H9 (cell line): ENCODE data around the gene RIPPLY2. TPM values are rescaled to one million over a fixed set of nuclear protein-coding genes. Genes with fewer than 3 reads are reported as not detected.

Experiments used
- DNase-seq: peaks from one replicate; pipeline ENCODE4 v3.0.0-alpha.2; 2017
- H2AFZ ChIP-seq: one replicate; pipeline ENCODE4 v1.6.1; 2013; ENCODE audit warnings: mild to moderate bottlenecking, low read length, control low read depth, moderate library complexity
- H2AK5ac ChIP-seq: 2 replicates; pipeline ENCODE4 v1.6.1; 2013; ENCODE audit warnings: low read length, control low read depth, mixed read lengths; ENCODE audit not compliant: insufficient read length
- H2BK120ac ChIP-seq: one replicate; pipeline ENCODE4 v1.6.1; 2013; ENCODE audit warnings: low read depth, mild to moderate bottlenecking, low read length, control low read depth, inconsistent platforms; ENCODE audit not compliant: poor library complexity, severe bottlenecking
- H2BK12ac ChIP-seq: 2 replicates; pipeline ENCODE4 v1.6.1; 2013; ENCODE audit warnings: low read length, control low read depth, mixed read lengths, low read depth; ENCODE audit not compliant: insufficient read length
- H2BK15ac ChIP-seq: 2 replicates; pipeline ENCODE4 v1.6.1; 2013; ENCODE audit warnings: low read depth, low read length, control low read depth
- H2BK20ac ChIP-seq: one replicate; pipeline ENCODE4 v1.6.1; 2013; ENCODE audit warnings: low read depth, mild to moderate bottlenecking, low read length, control low read depth, inconsistent platforms; ENCODE audit not compliant: poor library complexity, severe bottlenecking
- H2BK5ac ChIP-seq: 2 replicates; pipeline ENCODE4 v1.6.1; 2013; ENCODE audit warnings: low read length, control low read depth, mixed read lengths; ENCODE audit not compliant: insufficient read length
- H3K14ac ChIP-seq: 2 replicates; pipeline ENCODE4 v1.6.1; 2013; ENCODE audit warnings: low read length, control low read depth; ENCODE audit not compliant: insufficient read depth
- H3K18ac ChIP-seq: 2 replicates; pipeline ENCODE4 v1.6.1; 2013; ENCODE audit warnings: low read depth, mild to moderate bottlenecking, mixed read lengths, low read length, control low read depth; ENCODE audit not compliant: insufficient read length
- H3K23ac ChIP-seq: 2 replicates; pipeline ENCODE4 v1.6.1; 2013; ENCODE audit warnings: low read length, control low read depth, mixed read lengths, low read depth; ENCODE audit not compliant: insufficient read length
- H3K23me2 ChIP-seq: 2 replicates; pipeline ENCODE4 v1.6.1; 2013; ENCODE audit warnings: low read depth, mild to moderate bottlenecking, mixed read lengths, low read length, control low read depth; ENCODE audit not compliant: insufficient read length, poor library complexity, severe bottlenecking
- H3K27ac ChIP-seq: 2 replicates; pipeline ENCODE4 v1.5.1; 2013; ENCODE audit warnings: low read length, control low read depth, mixed read lengths, low read depth; ENCODE audit not compliant: insufficient read length
- H3K27me3 ChIP-seq: 2 replicates; pipeline ENCODE4 v1.6.1; 2013; ENCODE audit warnings: low read length, control low read depth, inconsistent platforms; ENCODE audit not compliant: insufficient read depth
- H3K4ac ChIP-seq: 2 replicates; pipeline ENCODE4 v1.6.1; 2013; ENCODE audit warnings: low read depth, mild to moderate bottlenecking, control low read depth, inconsistent platforms, low read length, moderate library complexity
- H3K4me1 ChIP-seq: 2 replicates; pipeline ENCODE4 v1.6.1; 2013; ENCODE audit warnings: low read length, control low read depth, inconsistent platforms; ENCODE audit not compliant: insufficient read depth
- H3K4me2 ChIP-seq: 2 replicates; pipeline ENCODE4 v1.6.1; 2013; ENCODE audit warnings: low read length, control low read depth, mixed read lengths; ENCODE audit not compliant: insufficient read length, insufficient read depth
- H3K56ac ChIP-seq: 2 replicates; pipeline ENCODE4 v1.6.1; 2013; ENCODE audit warnings: low read depth, mild to moderate bottlenecking, mixed read lengths, low read length, control low read depth; ENCODE audit not compliant: insufficient read length
- H3K79me1 ChIP-seq: 2 replicates; pipeline ENCODE4 v1.6.1; 2013; ENCODE audit warnings: low read depth, mild to moderate bottlenecking, moderate library complexity, low read length, control low read depth, inconsistent platforms; ENCODE audit not compliant: insufficient read depth, poor library complexity, severe bottlenecking
- H3K79me2 ChIP-seq: 2 replicates; pipeline ENCODE4 v1.6.1; 2013; ENCODE audit warnings: low read length, control low read depth, inconsistent platforms; ENCODE audit not compliant: insufficient read depth
- H3K9ac ChIP-seq: 2 replicates; pipeline ENCODE4 v1.6.1; 2013; ENCODE audit warnings: low read length, control low read depth, mixed read lengths; ENCODE audit not compliant: insufficient read length; ENCODE audit errors: extremely low read depth
- H3K9me3 ChIP-seq: one replicate; pipeline ENCODE4 v1.6.1; 2013; ENCODE audit warnings: low read depth, low read length, inconsistent platforms; ENCODE audit not compliant: control insufficient read depth
- H3T11ph ChIP-seq: one replicate; pipeline ENCODE4 v1.6.1; 2013; ENCODE audit warnings: mild to moderate bottlenecking, low read length, control low read depth, inconsistent platforms
- H4K20me1 ChIP-seq: one replicate; pipeline ENCODE4 v1.6.1; 2013; ENCODE audit not compliant: control insufficient read depth, insufficient read length, insufficient read depth
- H4K5ac ChIP-seq: 2 replicates; pipeline ENCODE4 v1.6.1; 2013; ENCODE audit warnings: low read depth, mild to moderate bottlenecking, mixed read lengths, low read length, control low read depth; ENCODE audit not compliant: insufficient read length
- H4K8ac ChIP-seq: replicated peaks from 2 replicates; pipeline ENCODE4 v1.6.1; 2013; ENCODE audit warnings: low read length, control low read depth, mixed read lengths, low read depth; ENCODE audit not compliant: insufficient read length
- H4K91ac ChIP-seq: 2 replicates; pipeline ENCODE4 v1.6.1; 2013; ENCODE audit warnings: low read depth, mild to moderate bottlenecking, moderate library complexity, mixed read lengths, low read length, control low read depth; ENCODE audit not compliant: insufficient read length
- H3K27ac Mint-ChIP-seq, 3 experiments: 2 replicates in 2 of 3; 3 replicates in 1 of 3; pipeline ENCODE4 v1.8.0; 2020 to 2021; ENCODE audit warnings: mixed read lengths in 3 of 3, mild to moderate bottlenecking in 1 of 3, moderate library complexity in 1 of 3
- H3K27me3 Mint-ChIP-seq: 2 replicates; pipeline ENCODE4 v1.8.0; 2021; ENCODE audit warnings: low read depth, mild to moderate bottlenecking, moderate library complexity, mixed read lengths
- H3K36me3 Mint-ChIP-seq, 3 experiments: 2 replicates in 2 of 3; 3 replicates in 1 of 3; pipeline ENCODE4 v1.8.0; 2020 to 2021; ENCODE audit warnings: low read depth in 3 of 3, mixed read lengths in 3 of 3; ENCODE audit not compliant: insufficient read depth in 1 of 3
- H3K4me1 Mint-ChIP-seq, 2 experiments: 2 replicates each; pipeline ENCODE4 v1.8.0; 2020; ENCODE audit warnings: mixed read lengths in 2 of 2
- H3K4me3 Mint-ChIP-seq, 2 experiments: 2 replicates in 1 of 2; 3 replicates in 1 of 2; pipeline ENCODE4 v1.8.0; 2020 to 2021; ENCODE audit warnings: mild to moderate bottlenecking in 2 of 2, mixed read lengths in 2 of 2, moderate library complexity in 1 of 2
- H3K9me3 Mint-ChIP-seq, 2 experiments: 2 replicates in 1 of 2; 3 replicates in 1 of 2; pipeline ENCODE4 v1.8.0; 2020; ENCODE audit warnings: mild to moderate bottlenecking in 2 of 2, mixed read lengths in 2 of 2, moderate library complexity in 1 of 2
- total RNA-seq: library from RNA; stranded (reverse); gene quantifications from 2 replicates; pipeline ENCODE4 v1.2.1, GENCODE V29; 2021
- TF ChIP-seq, protein P1 (sequence below): fragments of 200-600 bp; sonication (generic); conservative IDR thresholded peaks from 3 replicates; pipeline ENCODE4 v1.8.0; 2021; ENCODE audit warnings: antibody characterized with exemption, mild to moderate bottlenecking

Gene RIPPLY2
- total RNA-seq, 1 experiment from 2014 or later: 0.90 TPM

DNA sequence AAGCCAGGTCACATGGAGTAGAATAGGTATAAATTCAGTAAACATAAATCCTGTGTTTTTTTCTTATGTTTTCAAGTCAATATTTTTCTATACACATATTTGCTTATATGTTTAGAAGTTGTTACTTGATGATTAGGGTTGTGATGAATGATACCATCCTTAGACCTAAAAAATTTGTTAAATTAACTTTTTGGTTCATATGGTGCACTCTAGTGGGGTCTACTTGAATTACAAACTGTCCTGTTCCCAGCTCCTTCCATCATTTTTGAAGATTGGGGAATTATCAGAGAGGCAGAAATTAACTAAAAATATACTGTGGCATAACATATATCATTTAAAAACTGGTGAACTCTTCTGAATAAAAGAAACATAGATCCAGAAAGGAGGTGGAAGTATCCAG is 48.3 kb upstream of the RIPPLY2 start:
- no peak overlapping the region for H2AK5ac ChIP-seq
- TF ChIP-seq, protein P1, sequence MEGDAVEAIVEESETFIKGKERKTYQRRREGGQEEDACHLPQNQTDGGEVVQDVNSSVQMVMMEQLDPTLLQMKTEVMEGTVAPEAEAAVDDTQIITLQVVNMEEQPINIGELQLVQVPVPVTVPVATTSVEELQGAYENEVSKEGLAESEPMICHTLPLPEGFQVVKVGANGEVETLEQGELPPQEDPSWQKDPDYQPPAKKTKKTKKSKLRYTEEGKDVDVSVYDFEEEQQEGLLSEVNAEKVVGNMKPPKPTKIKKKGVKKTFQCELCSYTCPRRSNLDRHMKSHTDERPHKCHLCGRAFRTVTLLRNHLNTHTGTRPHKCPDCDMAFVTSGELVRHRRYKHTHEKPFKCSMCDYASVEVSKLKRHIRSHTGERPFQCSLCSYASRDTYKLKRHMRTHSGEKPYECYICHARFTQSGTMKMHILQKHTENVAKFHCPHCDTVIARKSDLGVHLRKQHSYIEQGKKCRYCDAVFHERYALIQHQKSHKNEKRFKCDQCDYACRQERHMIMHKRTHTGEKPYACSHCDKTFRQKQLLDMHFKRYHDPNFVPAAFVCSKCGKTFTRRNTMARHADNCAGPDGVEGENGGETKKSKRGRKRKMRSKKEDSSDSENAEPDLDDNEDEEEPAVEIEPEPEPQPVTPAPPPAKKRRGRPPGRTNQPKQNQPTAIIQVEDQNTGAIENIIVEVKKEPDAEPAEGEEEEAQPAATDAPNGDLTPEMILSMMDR: peak; percentile 53
- Mint-ChIP-seq H3K9me3 (peaks cover 2 to 6% of the 10 kb centered on the region in 2 experiments; a peak in 3 of 5 replicates), H3K27me3 (no peaks in the 10 kb centered on the region), H3K36me3 (peaks cover 2 to 10% (median 6%) of the 10 kb centered on the region in 3 experiments; a peak in 5 of 7 replicates), H3K27ac (no peak overlapping the region), H3K4me1 (peaks cover 2 to 8% of the 10 kb centered on the region in 2 experiments; a peak in 3 of 4 replicates), H3K4me3 (no peak overlapping the region)
- no peaks in the 10 kb centered on the region for H3K79me2 ChIP-seq
- no peak overlapping the region for H3K9ac ChIP-seq
- H3K18ac ChIP-seq: no peak overlapping the region
- no peaks in the 10 kb centered on the region for H3K79me1 ChIP-seq
- DNase-seq: no peak
- no peaks in the 10 kb centered on the region for H4K20me1 ChIP-seq
- H2AFZ ChIP-seq: no peak overlapping the region
- H4K8ac ChIP-seq: no peak overlapping the region
- H3K4me1 ChIP-seq: no peaks in the 10 kb centered on the region
- no peak overlapping the region for H2BK5ac ChIP-seq
- H2BK120ac ChIP-seq: no peak overlapping the region
- no peaks in the 10 kb centered on the region for H3K9me3 ChIP-seq
- H4K5ac ChIP-seq: no peak overlapping the region
- no peak overlapping the region for H3K4me2 ChIP-seq
- no peak overlapping the region for H3K27ac ChIP-seq
- no peak overlapping the region for H3K4ac ChIP-seq
- no peak overlapping the region for H3K23ac ChIP-seq
- H2BK12ac ChIP-seq: no peak overlapping the region
- no peak overlapping the region for H2BK15ac ChIP-seq
- no peak overlapping the region for H3T11ph ChIP-seq
- no peak overlapping the region for H2BK20ac ChIP-seq
- no peak overlapping the region for H3K56ac ChIP-seq
- no peaks in the 10 kb centered on the region for H3K27me3 ChIP-seq
- H3K14ac ChIP-seq: no peak overlapping the region
- H4K91ac ChIP-seq: no peak overlapping the region
- H3K23me2 ChIP-seq: no peaks in the 10 kb centered on the region
